Endometrial microvascular endothelial cells (primary cell): ENCODE results near the gene SBNO2. TPM values are rescaled to one million over a fixed set of nuclear protein-coding genes. Genes with fewer than 3 reads are reported as not detected.

ENCODE experiments used
- in situ Hi-C: cut with HindIII; loops from 2 replicates; pipeline ENCODE4 v1.10.0; 2017; ENCODE audit warnings: low sequenced_read_pairs, low pct_unique_long_range_greater_than_20kb; ENCODE audit errors: inconsistent ontology term
- total RNA-seq: library from RNA; depleted of rRNA; stranded (reverse); fragments of >200 nt; gene quantifications from one replicate; pipeline ENCODE4 v1.2.3, GENCODE V29; 2015; ENCODE audit errors: inconsistent ontology term

Gene SBNO2
- 33.0 TPM for total RNA-seq

DNA sequence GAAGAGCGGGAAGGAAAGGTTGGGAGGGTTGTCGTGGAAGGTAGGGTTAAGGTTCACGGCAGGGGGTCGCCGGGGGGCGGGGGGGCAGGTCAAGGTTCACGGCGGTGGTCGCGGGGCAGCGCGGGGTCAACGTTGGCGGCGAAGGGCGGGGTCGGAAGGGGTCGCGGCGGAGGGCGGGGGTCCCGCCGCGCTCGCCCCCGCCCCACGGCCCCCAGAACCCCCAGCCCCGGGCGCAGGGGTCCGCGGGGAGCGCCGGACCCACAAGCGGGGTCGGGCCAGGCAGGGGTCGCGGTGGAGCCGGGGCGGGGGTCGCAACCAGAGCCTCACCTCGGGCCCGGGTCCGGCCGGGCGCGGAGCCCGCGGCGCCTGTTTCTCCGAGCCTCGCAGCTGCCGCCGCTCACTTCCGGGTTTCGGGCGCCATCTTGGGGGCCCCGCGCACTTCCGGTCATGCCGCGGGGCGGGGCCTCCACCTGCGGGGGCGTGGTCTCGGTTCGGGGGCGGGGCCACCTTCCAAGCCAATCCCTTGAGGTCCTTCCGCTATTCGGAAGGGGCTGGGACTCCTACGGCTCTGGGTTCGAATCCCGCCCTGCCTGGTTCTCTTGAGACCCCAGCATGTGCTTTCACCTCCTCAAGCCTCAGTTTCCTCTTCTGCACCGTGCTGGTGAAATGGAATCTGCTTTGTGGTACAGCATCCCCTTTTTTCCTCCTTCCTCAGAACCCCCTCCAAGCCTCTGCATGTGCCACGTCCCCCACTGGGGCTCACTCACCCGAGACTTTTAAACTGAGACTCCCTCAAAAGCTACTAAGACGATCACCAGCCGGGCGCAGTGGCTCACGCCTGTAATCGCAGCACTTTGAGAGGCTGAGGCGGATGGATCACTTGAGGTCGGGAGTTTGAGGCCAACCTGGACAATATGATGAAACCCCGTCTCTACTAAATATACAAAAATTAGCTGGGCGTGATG lies at the start of gene SBNO2:
Gene SBNO2 (minus strand): TSS at position 424 of the 965 bp plus-strand sequence. CDS start 19,992 bp downstream, outside the sequence.
- in situ Hi-C loops: no loop called here

GRCh38 chr19:1223018-1223855 lies 49.2 kb upstream of the SBNO2 start:
- in situ Hi-C loops: no loop called here

- in situ Hi-C loops: no loop called here
Measured at GRCh38 chr19:1222394-1222793, 48.3 kb upstream of the SBNO2 start.

DNA sequence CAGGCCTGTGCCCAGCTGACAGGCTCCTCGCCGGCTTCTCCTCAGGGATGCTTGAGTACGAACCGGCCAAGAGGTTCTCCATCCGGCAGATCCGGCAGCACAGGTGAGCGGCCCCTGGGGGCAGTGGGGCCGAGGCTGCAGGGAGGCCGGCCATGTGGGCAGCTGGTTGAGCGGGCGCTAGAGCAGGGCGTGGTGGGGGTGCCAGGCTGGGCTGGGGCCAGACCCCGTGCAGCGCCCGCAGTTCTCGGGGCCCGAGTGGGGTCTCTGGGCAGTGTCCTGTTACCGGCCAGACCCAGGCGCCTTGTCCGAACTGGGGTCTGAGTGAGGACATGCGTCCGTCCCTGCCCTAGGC lies 47.8 kb upstream of the SBNO2 start:
- in situ Hi-C loops: no loop called here

GRCh38 chr19:1220976-1221903 lies 47.2 kb upstream of the SBNO2 start:
- in situ Hi-C loops: no loop called here

GRCh38 chr19:1220477-1220930 lies 46.4 kb upstream of the SBNO2 start:
- in situ Hi-C loops: no loop called here

- in situ Hi-C loops: no loop called here
Measured at GRCh38 chr19:1219786-1220476, 45.9 kb upstream of the SBNO2 start.

GRCh38 chr19:1218751-1219567 lies 44.9 kb upstream of the SBNO2 start:
- in situ Hi-C loops: no loop called here

DNA sequence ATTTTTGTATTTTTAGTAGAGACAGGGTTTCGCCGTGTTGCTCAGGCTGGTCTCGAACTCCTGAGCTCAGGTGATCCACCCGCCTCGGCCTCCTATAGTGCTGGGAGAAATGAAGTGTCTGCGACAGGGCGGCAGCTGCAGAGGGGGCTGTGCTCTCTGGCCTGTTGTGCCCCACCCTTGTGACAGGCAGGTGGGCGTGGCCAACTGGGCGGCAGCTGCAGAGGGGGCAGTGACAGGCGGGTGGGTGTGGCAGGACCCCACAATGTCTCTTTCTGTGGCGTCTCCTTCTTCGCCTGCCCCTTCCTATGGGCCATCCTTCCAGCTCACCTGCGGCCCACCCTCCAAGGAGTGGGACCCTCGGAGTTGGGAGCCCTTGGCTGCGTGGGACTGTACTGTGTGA lies 43.3 kb upstream of the SBNO2 start:
- in situ Hi-C loops: no loop called here

DNA sequence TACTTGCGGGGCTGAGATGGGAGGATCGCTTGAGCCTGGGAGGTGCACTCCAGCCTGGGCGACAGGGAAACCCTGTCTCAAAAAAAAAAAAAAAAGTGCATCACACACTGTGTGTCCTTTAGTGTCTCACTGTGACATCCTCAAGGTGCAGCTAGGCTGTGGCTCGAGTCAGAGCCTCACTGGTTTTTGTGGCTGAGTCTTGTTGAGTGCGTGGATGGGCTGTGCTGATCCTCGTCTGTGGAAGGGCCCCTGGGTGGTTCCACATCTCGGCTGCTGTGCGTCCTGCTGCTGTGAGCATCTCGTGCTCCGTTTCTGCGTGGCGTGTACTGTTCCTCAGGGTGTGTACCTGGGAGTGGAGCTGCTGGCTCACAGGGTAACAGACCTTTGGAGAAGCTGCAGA lies 42.7 kb upstream of the SBNO2 start:
- in situ Hi-C loops: no loop called here

DNA sequence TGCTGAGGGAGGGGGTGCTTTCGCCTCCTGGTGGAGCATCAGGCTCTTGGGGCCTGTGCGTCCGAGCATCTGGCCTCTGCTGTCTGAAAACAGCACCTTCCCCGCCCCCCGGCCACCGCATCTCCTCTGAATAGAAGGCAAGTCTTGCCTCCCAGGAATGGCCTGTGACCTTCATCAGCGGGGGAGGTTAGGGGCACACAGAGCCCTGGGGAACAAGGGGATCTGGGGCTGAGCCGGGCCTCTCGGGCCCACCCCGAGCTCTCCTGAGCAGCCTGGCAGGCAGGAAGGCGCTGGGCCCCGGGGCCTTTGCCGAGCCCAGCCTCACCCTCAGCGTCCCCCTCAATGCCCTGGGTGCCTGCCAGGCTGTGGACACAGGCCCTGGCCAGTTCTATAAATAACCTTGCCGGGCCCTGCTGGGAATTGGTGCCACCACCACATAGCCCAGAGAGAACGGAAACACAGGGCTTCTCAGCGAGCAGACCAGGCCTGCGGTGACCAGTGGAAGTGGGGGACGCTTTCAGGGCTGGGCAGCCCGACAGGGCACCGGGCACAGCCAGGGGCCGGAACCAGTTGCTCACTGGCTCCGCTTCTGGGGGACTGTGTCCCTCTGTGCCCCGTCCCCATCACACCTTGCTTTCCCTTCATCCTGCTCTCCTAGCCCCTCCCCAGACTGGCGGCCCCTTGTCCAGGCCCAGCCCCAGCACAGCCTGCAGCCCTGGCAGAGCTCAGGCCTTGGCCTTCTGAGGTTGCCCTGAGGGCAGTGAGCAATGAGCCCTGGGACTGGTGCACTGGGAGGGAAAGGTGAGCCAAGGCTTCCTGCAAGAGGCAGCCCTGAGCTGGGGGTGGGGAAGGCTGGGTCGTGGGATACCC lies 41.0 kb upstream of the SBNO2 start:
- in situ Hi-C loops: no loop called here

DNA sequence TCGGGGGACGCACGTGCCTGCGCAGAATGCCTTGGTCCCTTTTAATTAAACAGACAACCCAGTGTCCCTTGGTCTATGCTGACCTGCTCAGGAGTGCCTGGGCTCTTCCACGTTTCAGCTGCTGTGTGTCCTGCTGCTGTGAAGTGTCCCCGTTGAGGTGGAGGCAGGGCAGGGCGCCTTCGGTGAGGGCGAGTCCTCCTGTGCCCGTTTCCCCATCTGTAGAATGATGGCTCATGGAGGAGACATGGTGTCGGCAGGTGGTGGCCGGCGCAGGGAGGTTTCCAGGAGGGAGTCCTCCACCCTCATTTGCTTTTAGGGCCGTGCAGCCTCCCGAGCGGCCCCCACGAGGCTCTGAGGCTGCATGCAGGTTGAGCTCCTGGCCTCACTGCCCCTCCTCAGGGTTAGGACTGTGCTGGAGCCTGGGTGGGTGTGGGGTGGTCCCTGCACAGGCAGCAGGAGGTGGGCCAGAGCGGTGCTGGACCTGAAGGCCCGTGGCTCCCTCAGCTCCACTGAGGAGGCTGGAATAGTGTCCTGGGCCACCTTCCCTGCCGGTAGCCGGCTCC lies 40.3 kb upstream of the SBNO2 start:
- in situ Hi-C loops: no loop called here

- in situ Hi-C loops: no loop called here
Measured at GRCh38 chr19:1213391-1214286, 39.6 kb upstream of the SBNO2 start.

GRCh38 chr19:1211494-1212234 lies 37.6 kb upstream of the SBNO2 start:
- in situ Hi-C loops: no loop called here

DNA sequence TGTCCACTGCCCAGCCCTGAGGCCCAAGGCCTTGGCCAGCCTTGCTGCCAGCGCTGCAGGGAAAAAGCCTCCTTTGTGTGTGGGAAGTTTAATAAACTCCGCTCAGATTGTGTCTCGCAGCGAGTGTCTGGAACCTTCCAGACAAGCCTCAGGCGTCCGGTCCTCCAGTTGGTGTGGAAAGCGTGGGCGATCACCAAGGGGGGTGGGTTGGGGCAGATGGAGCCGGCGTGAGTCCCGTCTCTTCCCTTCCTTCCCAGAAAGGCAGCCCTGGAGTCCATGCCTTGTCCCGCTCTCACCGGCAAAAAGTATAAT lies 36.1 kb upstream of the SBNO2 start:
- in situ Hi-C loops: no loop called here
